NK-92 (cell line): ENCODE results near the gene GCHFR.

Experiments used
- DNase-seq: peaks from one replicate; lab custom pipeline; 2025; ENCODE audit not compliant: unreplicated experiment; lab: John Stamatoyannopoulos, UW

GCHFR gene

GRCh38 chr15:40763801-40764628 is at the start of gene GCHFR:
TSS of gene GCHFR (plus strand) at chr15:40764068. CDS start at chr15:40764181, 113 bp downstream.
- DNase-seq: no peak

GRCh38 chr15:40714144-40714543 is 49.7 kb upstream of the GCHFR start:
- no peak for DNase-seq

- DNase-seq: no peak
These were observed 47.7 kb upstream of the GCHFR start for GRCh38 chr15:40716165-40716564.

- DNase-seq: no peak
These were observed 42.2 kb upstream of the GCHFR start for GRCh38 chr15:40721701-40722100.

- no peak for DNase-seq
These were observed 41.5 kb upstream of the GCHFR start for GRCh38 chr15:40722354-40722753.

GRCh38 chr15:40722934-40723333 is 40.9 kb upstream of the GCHFR start:
- DNase-seq: no peak

- no peak for DNase-seq
These were observed 39.9 kb upstream of the GCHFR start for GRCh38 chr15:40723919-40724318.

- DNase-seq: no peak
These were observed 32.8 kb upstream of the GCHFR start for GRCh38 chr15:40731034-40731433.

GRCh38 chr15:40736575-40736974 is 27.3 kb upstream of the GCHFR start:
- DNase-seq: no peak

GRCh38 chr15:40737048-40737447 is 26.8 kb upstream of the GCHFR start:
- DNase-seq: no peak

GRCh38 chr15:40739047-40739446 is 24.8 kb upstream of the GCHFR start:
- no peak for DNase-seq

- no peak for DNase-seq
These were observed 24.0 kb upstream of the GCHFR start for GRCh38 chr15:40739854-40740253.

- no peak for DNase-seq
These were observed 20.4 kb upstream of the GCHFR start for GRCh38 chr15:40743485-40743901.

- no peak for DNase-seq
These were observed 19.7 kb upstream of the GCHFR start for GRCh38 chr15:40743921-40744814.

- no peak for DNase-seq
These were observed 19.1 kb upstream of the GCHFR start for GRCh38 chr15:40744815-40745152.

- DNase-seq: no peak
These were observed 16.9 kb upstream of the GCHFR start for GRCh38 chr15:40746916-40747418.

- DNase-seq: no peak
These were observed 15.9 kb upstream of the GCHFR start for GRCh38 chr15:40747685-40748631.

GRCh38 chr15:40749151-40749630 is 14.7 kb upstream of the GCHFR start:
- DNase-seq: no peak

GRCh38 chr15:40750885-40751284 is 13.0 kb upstream of the GCHFR start:
- no peak for DNase-seq

GRCh38 chr15:40751745-40752144 is 12.1 kb upstream of the GCHFR start:
- no peak for DNase-seq

- DNase-seq: no peak
These were observed 9.3 kb upstream of the GCHFR start for GRCh38 chr15:40754574-40754882.
